AG10803 (cell line): Measurements from ENCODE around the gene PCYT1A.
A peak's percentile ranks its signal among the peaks of the same experiment; 100 is the strongest.
"Not testable (repeated sequence)": the region's sequence is repeated elsewhere in the genome, so short reads cannot be mapped to it uniquely, and the experiment has no call there.

Experiments used
- DNase-seq: peaks from one replicate; pipeline ENCODE4 v3.0.0; 2010; ENCODE audit warnings: low read depth
- H3K4me3 ChIP-seq: 2 replicates; pipeline ENCODE4 v1.5.1; 2011; ENCODE audit warnings: mild to moderate bottlenecking, low read length, control low read depth
- TF ChIP-seq, protein P1 (sequence below): conservative IDR thresholded peaks from 2 replicates; pipeline ENCODE4 v1.5.1; 2011; ENCODE audit warnings: mild to moderate bottlenecking, low read length, control low read depth, inconsistent platforms

PCYT1A gene

DNA sequence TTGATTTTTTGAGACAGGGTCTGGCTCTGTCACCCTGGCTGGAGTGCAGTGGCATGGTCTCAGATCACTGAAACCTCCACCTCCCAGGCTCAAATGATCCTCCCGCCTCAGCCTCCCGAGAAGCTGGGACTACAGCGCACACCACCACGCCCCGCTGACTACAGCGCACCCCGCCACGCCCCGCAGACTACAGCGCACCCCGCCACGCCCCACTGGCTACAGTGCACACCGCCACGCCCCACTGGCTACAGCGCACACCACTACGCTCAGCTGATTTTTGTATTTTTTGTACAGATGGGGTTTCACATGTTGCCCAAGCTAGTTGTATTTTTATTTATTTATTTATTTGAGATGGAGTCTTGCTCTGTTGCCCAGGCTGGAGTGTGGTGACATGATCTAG lies 35.6 kb downstream of the PCYT1A start:
- DNase-seq: no peak
- TF ChIP-seq, protein P1, sequence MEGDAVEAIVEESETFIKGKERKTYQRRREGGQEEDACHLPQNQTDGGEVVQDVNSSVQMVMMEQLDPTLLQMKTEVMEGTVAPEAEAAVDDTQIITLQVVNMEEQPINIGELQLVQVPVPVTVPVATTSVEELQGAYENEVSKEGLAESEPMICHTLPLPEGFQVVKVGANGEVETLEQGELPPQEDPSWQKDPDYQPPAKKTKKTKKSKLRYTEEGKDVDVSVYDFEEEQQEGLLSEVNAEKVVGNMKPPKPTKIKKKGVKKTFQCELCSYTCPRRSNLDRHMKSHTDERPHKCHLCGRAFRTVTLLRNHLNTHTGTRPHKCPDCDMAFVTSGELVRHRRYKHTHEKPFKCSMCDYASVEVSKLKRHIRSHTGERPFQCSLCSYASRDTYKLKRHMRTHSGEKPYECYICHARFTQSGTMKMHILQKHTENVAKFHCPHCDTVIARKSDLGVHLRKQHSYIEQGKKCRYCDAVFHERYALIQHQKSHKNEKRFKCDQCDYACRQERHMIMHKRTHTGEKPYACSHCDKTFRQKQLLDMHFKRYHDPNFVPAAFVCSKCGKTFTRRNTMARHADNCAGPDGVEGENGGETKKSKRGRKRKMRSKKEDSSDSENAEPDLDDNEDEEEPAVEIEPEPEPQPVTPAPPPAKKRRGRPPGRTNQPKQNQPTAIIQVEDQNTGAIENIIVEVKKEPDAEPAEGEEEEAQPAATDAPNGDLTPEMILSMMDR: no peak
- H3K4me3 ChIP-seq: no peak overlapping the region

DNA sequence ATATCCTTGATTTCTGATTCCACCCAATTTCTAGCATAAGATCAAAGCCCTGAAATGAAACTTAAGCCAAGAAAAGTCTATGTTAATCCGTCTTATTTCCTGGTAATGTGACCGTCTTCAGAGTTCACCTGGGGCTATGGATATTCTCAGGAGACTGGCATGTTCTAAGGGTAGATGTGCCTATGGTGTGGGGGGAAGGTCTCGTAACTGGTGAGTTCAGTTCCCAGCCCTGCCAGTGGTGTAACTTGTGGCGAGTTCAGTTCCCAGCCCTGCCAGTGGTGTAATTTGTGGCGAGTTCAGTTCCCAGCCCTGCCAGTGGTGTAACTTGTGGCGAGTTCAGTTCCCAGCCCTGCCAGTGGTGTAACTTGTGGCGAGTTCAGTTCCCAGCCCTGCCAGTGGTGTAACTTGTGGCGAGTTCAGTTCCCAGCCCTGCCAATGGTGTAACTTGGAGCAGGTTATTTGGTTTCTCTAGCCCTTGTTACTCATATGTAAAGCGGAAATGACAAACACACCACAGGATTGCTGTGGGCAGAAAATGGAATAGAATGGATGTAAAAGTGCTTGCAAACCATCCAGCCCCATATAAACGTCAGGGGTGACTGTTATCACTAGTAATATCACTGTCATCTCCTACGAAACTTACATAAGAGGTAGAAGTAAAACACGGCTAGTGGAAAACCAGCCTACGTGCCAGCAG lies 40.8 kb downstream of the PCYT1A start:
- no peak overlapping the region for H3K4me3 ChIP-seq
- TF ChIP-seq, protein P1: no peak
- peak; percentile 87 for DNase-seq

DNA sequence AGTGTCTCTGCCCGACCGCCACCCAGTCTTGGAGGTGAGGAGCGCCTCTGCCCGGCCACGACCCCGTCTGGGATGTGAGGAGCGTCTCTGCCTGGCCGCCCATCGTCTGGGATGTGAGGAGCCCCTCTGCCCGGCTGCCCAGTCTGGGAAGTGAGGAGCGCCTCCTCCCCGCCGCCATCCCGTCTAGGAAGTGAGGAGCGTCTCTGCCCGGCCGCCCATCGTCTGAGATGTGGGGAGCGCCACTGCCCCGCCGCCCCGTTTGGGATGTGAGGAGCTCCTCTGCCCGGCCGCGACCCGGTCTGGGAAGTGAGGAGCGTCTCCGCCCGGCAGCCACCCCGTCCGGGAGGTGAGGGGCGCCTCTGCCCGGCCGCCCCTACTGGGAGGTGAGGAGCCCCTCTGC lies 43.4 kb downstream of the PCYT1A start:
- H3K4me3 ChIP-seq, DNase-seq: not testable (repeated sequence)

DNA sequence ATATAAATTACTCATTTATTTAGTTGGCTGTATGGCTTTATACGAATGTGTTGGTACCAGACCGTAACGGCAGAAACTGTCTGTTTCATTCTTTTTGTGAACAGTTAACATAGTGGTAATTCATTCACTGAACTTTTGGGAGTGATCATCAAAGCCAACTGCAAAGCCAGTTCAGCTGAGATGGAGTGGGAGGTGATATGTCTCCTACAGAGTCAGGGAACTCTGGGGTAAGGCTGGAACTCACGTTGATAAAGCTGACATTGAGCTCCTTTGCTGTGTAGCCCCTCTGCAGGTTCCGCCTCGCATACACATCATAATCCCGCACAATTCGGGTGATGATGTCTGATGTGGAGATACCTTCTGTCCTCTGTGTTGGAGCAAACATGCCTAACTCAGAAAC lies 45.8 kb downstream of the PCYT1A start:
- TF ChIP-seq, protein P1: no peak
- no peak overlapping the region for H3K4me3 ChIP-seq
- DNase-seq: no peak

DNA sequence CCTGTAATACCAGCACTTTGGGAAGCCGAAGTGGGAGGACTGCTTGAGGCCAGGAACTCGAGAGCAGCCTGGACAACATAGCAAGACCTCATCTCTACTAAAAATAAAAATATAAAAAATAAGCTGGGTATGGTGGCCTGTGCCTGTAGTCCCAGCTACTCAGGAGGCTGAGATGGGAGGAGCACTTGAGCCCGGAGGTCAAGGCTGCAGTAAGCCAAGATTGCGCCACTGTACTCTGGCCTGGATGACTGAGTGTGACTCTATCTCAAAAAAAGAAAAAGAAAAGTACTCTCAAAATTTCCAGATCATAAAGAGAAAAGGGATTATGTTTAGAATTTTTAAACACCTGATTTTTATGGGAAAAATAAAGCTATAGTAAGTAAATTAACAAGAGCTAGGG lies 47.1 kb downstream of the PCYT1A start:
- H3K4me3 ChIP-seq: no peak overlapping the region
- DNase-seq: no peak
- TF ChIP-seq, protein P1: no peak

DNA sequence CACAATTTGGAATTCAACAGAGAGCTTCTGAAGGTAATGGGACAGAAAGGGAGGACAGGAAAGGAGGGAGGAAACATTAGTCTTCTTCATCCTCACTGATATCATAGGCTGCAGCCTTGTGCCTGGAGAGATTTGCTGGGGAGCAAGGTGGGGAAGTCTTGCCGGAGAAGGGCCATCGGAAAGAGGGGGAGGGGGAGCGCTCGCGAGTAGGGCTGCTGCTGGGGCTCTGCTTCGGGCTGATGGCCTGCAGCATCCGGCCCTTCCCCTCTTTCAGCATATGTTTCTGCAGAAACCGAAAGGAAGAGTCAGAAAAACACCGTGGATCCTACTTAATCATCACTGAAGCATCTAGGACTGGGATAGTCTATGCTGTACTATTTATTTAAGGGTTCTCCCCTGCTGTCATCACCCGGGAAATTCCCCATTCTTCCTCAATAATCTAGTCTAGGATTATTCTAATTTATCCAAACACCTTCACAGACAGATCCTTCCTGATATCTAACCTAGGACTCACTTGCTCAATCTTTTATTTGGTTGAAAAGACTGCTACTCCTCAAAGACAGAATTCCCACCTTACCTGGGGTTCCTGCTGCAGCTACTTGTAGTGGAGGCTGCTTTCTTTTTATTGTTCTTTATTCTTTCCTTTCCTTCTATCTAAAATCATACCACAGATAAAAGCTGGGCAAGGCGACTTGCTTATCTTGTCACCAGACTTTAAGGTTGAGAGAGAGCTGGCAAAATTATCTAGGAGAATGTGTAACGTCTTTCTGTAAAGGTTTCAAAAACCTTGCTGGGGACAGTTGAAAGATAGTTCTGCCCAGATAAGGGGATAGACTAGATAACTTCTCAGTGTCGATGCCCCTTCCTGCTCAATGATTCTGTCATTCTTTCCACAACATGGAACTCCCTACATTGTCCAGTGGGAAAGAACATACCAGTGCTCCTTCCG lies 48.6 kb downstream of the PCYT1A start:
- no peak overlapping the region for H3K4me3 ChIP-seq
- TF ChIP-seq, protein P1: no peak
- DNase-seq: no peak

DNA sequence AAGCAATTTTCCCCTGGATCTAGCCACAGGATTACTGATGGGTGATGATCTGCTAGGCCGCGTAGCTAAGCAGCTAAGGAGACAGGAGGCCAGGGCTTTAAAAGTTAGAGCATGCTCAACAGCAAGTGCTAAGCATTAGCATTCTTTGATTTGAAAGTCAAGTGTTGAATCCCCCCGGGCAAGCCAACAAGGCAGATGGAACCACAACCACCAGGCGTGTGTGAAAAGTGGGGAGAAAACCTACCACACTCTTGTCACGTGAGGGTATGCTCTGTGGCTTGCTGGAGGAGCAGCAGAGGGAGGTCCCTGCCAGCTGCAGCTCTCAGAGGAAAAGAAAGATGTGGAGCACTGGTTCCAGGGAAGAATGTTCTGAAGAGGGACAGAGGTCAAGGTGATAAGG lies 50.3 kb downstream of the PCYT1A start:
- TF ChIP-seq, protein P1: no peak
- DNase-seq: no peak

More for the DNA sequence above, 50.3 kb downstream of the PCYT1A start:
- H3K4me3 ChIP-seq: no peak overlapping the region
